H1 (cell line): ENCODE data around the gene YOD1. TPM values are rescaled to one million over a fixed set of nuclear protein-coding genes. Genes with fewer than 3 reads are reported as not detected.

Experiments used
- RNF2 ChIP-seq: fragments of 200-900, 300-1000 bp; sonication (generic); IDR thresholded peaks from 2 replicates; pipeline ENCODE4 v1.7.1; 2016; ENCODE audit warnings: borderline replicate concordance, low read depth, mild to moderate bottlenecking, antibody characterized with exemption, low read length; ENCODE audit not compliant: poor library complexity, severe bottlenecking; ENCODE audit errors: missing control alignments
- SIN3A ChIP-seq, 2 experiments: IDR thresholded peaks in 1 of 2; conservative IDR thresholded peaks in 1 of 2; 2 replicates each; pipeline ENCODE4 v1.6.1; 2011 to 2012; ENCODE audit warnings: low read length in 2 of 2, improper control_type of control experiment in 1 of 2, low read depth in 1 of 2, mild to moderate bottlenecking in 1 of 2
- polyA plus RNA-seq, 7 experiments: library from polyadenylated mRNA; depleted of rRNA in 3 of 7; stranded (reverse) in 5 of 7; unstranded in 2 of 7; fragments of >200 nt in 5 of 7; fragments of 200-250 nt in 2 of 7; gene quantifications; 1 replicate in 5 of 7; 2 replicates in 1 of 7; 4 replicates in 1 of 7; pipeline versions ENCODE4 v1.2.1 to v1.2.3, GENCODE V29; 2011 to 2013; ENCODE audit warnings: missing spikeins in 2 of 7, mixed read lengths in 2 of 7
- total RNA-seq: library from RNA; stranded (reverse); fragmentation: NEBNext Ultra II Directional; extraction: Animal tissue kit (Norgen Biotek cat#: 25700); gene quantifications from 2 replicates; pipeline ENCODE4 v1.2.1, GENCODE V29; 2021
- TF ChIP-seq, protein P1 (sequence below): IDR thresholded peaks from 2 replicates; pipeline ENCODE4 v1.6.1; 2011; ENCODE audit warnings: low read length, improper control_type of control experiment
- TF ChIP-seq, protein P2 (sequence below), 3 experiments: IDR thresholded peaks; 1 replicate in 2 of 3; 2 replicates in 1 of 3; pipeline versions ENCODE4 v1.5.1 to v1.6.1; 2011; ENCODE audit warnings: low read length in 3 of 3, mild to moderate bottlenecking in 3 of 3, inconsistent platforms in 2 of 3, low read depth in 1 of 3, moderate library complexity in 1 of 3; ENCODE audit not compliant: insufficient read depth in 1 of 3; ENCODE audit errors: control extremely low read depth in 1 of 3

Gene YOD1
- total and polyA plus RNA-seq, 2 of the 8 experiments (the other 6 are each of a cell fraction or from before 2014, with no cell fraction given), result 1.9 to 11.8 TPM

DNA sequence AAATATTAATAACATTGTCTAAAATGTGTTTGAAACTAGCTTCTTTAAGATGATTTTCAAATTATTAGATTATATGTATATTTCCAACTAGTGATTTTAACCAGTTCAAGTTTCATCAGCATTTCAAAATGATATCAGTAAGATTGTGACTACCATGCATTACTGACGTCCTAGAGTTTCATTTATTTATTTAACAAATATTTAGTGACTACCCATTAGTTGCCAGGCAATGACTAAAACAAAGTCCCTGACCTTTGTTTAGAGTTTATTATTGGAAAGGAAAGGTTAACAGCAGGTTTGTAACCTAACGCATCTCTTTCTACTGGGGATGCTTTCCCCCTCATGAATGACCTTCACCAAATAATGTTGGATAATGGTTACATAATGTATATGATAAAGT lies 30.1 kb upstream of the YOD1 start (continued):
- TF ChIP-seq, protein P1, sequence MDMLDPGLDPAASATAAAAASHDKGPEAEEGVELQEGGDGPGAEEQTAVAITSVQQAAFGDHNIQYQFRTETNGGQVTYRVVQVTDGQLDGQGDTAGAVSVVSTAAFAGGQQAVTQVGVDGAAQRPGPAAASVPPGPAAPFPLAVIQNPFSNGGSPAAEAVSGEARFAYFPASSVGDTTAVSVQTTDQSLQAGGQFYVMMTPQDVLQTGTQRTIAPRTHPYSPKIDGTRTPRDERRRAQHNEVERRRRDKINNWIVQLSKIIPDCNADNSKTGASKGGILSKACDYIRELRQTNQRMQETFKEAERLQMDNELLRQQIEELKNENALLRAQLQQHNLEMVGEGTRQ, result no peak
- TF ChIP-seq SIN3A (conservative IDR thresholded peaks at IDR 0.05 in 1 of 2, IDR thresholded peaks at IDR 0.05 in 1 of 2; ENCODE audit: low read depth in 1 of 2, low read length in 2 of 2) (no peak), RNF2 (no peak)
- TF ChIP-seq, protein P2, sequence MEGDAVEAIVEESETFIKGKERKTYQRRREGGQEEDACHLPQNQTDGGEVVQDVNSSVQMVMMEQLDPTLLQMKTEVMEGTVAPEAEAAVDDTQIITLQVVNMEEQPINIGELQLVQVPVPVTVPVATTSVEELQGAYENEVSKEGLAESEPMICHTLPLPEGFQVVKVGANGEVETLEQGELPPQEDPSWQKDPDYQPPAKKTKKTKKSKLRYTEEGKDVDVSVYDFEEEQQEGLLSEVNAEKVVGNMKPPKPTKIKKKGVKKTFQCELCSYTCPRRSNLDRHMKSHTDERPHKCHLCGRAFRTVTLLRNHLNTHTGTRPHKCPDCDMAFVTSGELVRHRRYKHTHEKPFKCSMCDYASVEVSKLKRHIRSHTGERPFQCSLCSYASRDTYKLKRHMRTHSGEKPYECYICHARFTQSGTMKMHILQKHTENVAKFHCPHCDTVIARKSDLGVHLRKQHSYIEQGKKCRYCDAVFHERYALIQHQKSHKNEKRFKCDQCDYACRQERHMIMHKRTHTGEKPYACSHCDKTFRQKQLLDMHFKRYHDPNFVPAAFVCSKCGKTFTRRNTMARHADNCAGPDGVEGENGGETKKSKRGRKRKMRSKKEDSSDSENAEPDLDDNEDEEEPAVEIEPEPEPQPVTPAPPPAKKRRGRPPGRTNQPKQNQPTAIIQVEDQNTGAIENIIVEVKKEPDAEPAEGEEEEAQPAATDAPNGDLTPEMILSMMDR (IDR thresholded peaks at IDR 0.05; ENCODE audit: control extremely low read depth in 1 of 3, insufficient read depth in 1 of 3, low read depth in 1 of 3, low read length in 3 of 3), result no peak
